ENCODE measurements around the gene TMEM165. TPM values are rescaled to one million over a fixed set of nuclear protein-coding genes. Genes with fewer than 3 reads are reported as not detected.

TMEM165 gene
- total and polyA plus RNA-seq, 2 donors (not counting 3 experiments of a cell fraction or from before 2014, with no cell fraction given): 144 to 177 TPM

GRCh38 chr4:55356991-55357461, 38.7 kb upstream of the TMEM165 start:
- dilution Hi-C loops (cut with MboI; ENCODE audit: extremely low pct_ligation_motif_present, low sequenced_read_pairs): no loop called here
- TF ChIP-seq POLR2A (IDR thresholded peaks at IDR 0.05; ENCODE audit: low read depth, low read length): no peak
- TF ChIP-seq FOS (IDR thresholded peaks at IDR 0.05; ENCODE audit: borderline replicate concordance, insufficient read depth, low read length): peak; percentile 59
- DNase-seq (ENCODE audit: low read depth, low spot score): no peak
- Histone ChIP-seq H3K79me2 (ENCODE audit: control insufficient read depth, insufficient read depth, low read length) (no peaks in the 10 kb centered on the region), H3K9ac (replicated peaks; ENCODE audit: extremely low read depth, insufficient read depth, low read length) (no peak overlapping the region), H3K27ac (ENCODE audit: insufficient read depth, low read depth, low read length) (no peak overlapping the region), H3K4me2 (ENCODE audit: insufficient read depth, low read length) (no peak overlapping the region), H3K9me1 (replicated peaks; ENCODE audit: control insufficient read depth, extremely low read depth, insufficient read depth, low read length) (no peaks in the 10 kb centered on the region), H2AFZ (ENCODE audit: low read depth, low read length) (no peak overlapping the region), H3K36me3 (ENCODE audit: control insufficient read depth in 2 of 2, extremely low read depth in 1 of 2, insufficient read depth in 2 of 2, low read length in 2 of 2) (no peaks in the 10 kb centered on the region), H3K9me3 (replicated peaks; ENCODE audit: control insufficient read depth, insufficient read depth, low read length) (no peaks in the 10 kb centered on the region), H3K4me1 (ENCODE audit: control insufficient read depth, extremely low read depth, insufficient read depth, low read length) (peaks cover 19% of the 10 kb centered on the region), H4K20me1 (replicated peaks; ENCODE audit: control insufficient read depth, extremely low read depth, insufficient read depth, low read length) (no peaks in the 10 kb centered on the region), H3K27me3 (ENCODE audit: control insufficient read depth in 2 of 2, insufficient read depth in 2 of 2, low read length in 2 of 2) (no peaks in the 10 kb centered on the region), H3K4me3 (replicated peaks in 1 of 3; ENCODE audit: insufficient read depth in 1 of 3, low read depth in 1 of 3, low read length in 3 of 3) (no peak overlapping the region)
- ChIA-PET CTCF (interaction anchor here (2.0 to 3.5 kb wide), 2 partner anchors 11 to 198 kb away, joined by 5 to 12 read pairs; partner anchors contain the start of gene SRD5A3), POLR2A (no interaction called here)
- no TSS peak for BruUV-seq (replicated peaks)
- intact Hi-C loops (cut with micrococcal nuclease): no loop called here
- FAIRE-seq: peak; percentile 48

GRCh38 chr4:55358246-55358645, 37.5 kb upstream of the TMEM165 start:
- Histone ChIP-seq H3K27me3 (ENCODE audit: control insufficient read depth in 2 of 2, insufficient read depth in 2 of 2, low read length in 2 of 2) (no peaks in the 10 kb centered on the region), H3K36me3 (ENCODE audit: control insufficient read depth in 2 of 2, extremely low read depth in 1 of 2, insufficient read depth in 2 of 2, low read length in 2 of 2) (no peaks in the 10 kb centered on the region), H3K79me2 (ENCODE audit: control insufficient read depth, insufficient read depth, low read length) (no peaks in the 10 kb centered on the region), H3K27ac (ENCODE audit: insufficient read depth, low read depth, low read length) (peak overlapping the region; percentile 33), H4K20me1 (replicated peaks; ENCODE audit: control insufficient read depth, extremely low read depth, insufficient read depth, low read length) (no peaks in the 10 kb centered on the region), H3K4me3 (replicated peaks in 1 of 3; ENCODE audit: insufficient read depth in 1 of 3, low read depth in 1 of 3, low read length in 3 of 3) (no peak overlapping the region), H3K4me1 (ENCODE audit: control insufficient read depth, extremely low read depth, insufficient read depth, low read length) (peaks cover 19% of the 10 kb centered on the region), H3K9ac (replicated peaks; ENCODE audit: extremely low read depth, insufficient read depth, low read length) (no peak overlapping the region), H3K9me1 (replicated peaks; ENCODE audit: control insufficient read depth, extremely low read depth, insufficient read depth, low read length) (no peaks in the 10 kb centered on the region), H3K9me3 (replicated peaks; ENCODE audit: control insufficient read depth, insufficient read depth, low read length) (no peaks in the 10 kb centered on the region), H2AFZ (ENCODE audit: low read depth, low read length) (no peak overlapping the region), H3K4me2 (ENCODE audit: insufficient read depth, low read length) (peak overlapping the region; percentile 77)
- FAIRE-seq (no peak), DNase-seq (ENCODE audit: low read depth, low spot score) (no peak)
- ChIA-PET CTCF (interaction anchor here (1.3 to 1.8 kb wide), 3 partner anchors 12 to 387 kb away, joined by 4 to 7 read pairs (median 4); partner anchors contain the start of gene SRD5A3), POLR2A (interaction anchor here (0.6 kb wide), 1 partner anchor 188 kb away, joined by 3 read pairs; the partner anchor contains the start of gene CLOCK)
- BruUV-seq (replicated peaks): no TSS peak
- dilution Hi-C loops (cut with MboI; ENCODE audit: extremely low pct_ligation_motif_present, low sequenced_read_pairs) (no loop called here), intact Hi-C loops (cut with micrococcal nuclease) (no loop called here)
- TF ChIP-seq CTCF (IDR thresholded peaks at IDR 0.05; ENCODE audit: extremely low read depth in 1 of 2, insufficient read depth in 1 of 2, low read depth in 1 of 2, low read length in 2 of 2): no peak
- TF ChIP-seq POLR2A (IDR thresholded peaks at IDR 0.05; ENCODE audit: low read depth, low read length): no peak
- no peak for TF ChIP-seq FOS (IDR thresholded peaks at IDR 0.05; ENCODE audit: borderline replicate concordance, insufficient read depth, low read length)
- TF ChIP-seq GATA2 (IDR thresholded peaks at IDR 0.05; ENCODE audit: insufficient read depth, insufficient read length, low read depth, low read length): no peak

Measured in endothelial cell of umbilical vein (primary cell).